GM12892 (cell line): ENCODE measurements around the gene SEZ6L2.

Experiments used
- POLR2A ChIP-seq: IDR thresholded peaks from 2 replicates; pipeline ENCODE4 v1.6.1; 2011; ENCODE audit warnings: low read depth, low read length, control low read depth
- POLR2AphosphoS5 ChIP-seq: IDR thresholded peaks from 2 replicates; pipeline ENCODE4 v1.6.1; 2011; ENCODE audit warnings: low read depth, low read length, control low read depth
- TAF1 ChIP-seq: IDR thresholded peaks from 2 replicates; pipeline ENCODE4 v1.6.1; 2011; ENCODE audit warnings: low read depth, mild to moderate bottlenecking, control low read depth, low read length, borderline replicate concordance

- TF ChIP-seq POLR2A (no peak), POLR2AphosphoS5 (no peak), TAF1 (no peak)
Measured at GRCh38 chr16:29857133-29857760, 42.1 kb downstream of the SEZ6L2 start.
